ENCODE data around the gene TIE1.

GRCh38 chr1:43315963-43316737 is 15.4 kb downstream of the TIE1 start:
- no peak for TF ChIP-seq CTCF (IDR thresholded peaks at IDR 0.05)
- TF ChIP-seq POLR2A (IDR thresholded peaks at IDR 0.05): no peak

Data from ovary (tissue), 3 donors.